Esophagus squamous epithelium (tissue), 4 donors: ENCODE data around the gene RNU7-1.

Source experiments
- POLR2A ChIP-seq, 4 donors: fragments of 450-650 bp; IDR thresholded peaks; one replicate each; pipeline ENCODE4 v1.6.1; 2017; ENCODE audit warnings: antibody characterized with exemption in 4 of 4, mild to moderate bottlenecking in 4 of 4, moderate library complexity in 3 of 4
- TF ChIP-seq, protein P1 (sequence below), 6 experiments: fragments of 450-650 bp in 4 of 6; fragments of 200-600 bp in 2 of 6; sonication (generic) in 2 of 6; IDR thresholded peaks; one replicate each; pipeline ENCODE4 v1.5.1; 2016 to 2019; ENCODE audit warnings: antibody characterized with exemption in 6 of 6, mild to moderate bottlenecking in 4 of 6, moderate library complexity in 4 of 6

DNA sequence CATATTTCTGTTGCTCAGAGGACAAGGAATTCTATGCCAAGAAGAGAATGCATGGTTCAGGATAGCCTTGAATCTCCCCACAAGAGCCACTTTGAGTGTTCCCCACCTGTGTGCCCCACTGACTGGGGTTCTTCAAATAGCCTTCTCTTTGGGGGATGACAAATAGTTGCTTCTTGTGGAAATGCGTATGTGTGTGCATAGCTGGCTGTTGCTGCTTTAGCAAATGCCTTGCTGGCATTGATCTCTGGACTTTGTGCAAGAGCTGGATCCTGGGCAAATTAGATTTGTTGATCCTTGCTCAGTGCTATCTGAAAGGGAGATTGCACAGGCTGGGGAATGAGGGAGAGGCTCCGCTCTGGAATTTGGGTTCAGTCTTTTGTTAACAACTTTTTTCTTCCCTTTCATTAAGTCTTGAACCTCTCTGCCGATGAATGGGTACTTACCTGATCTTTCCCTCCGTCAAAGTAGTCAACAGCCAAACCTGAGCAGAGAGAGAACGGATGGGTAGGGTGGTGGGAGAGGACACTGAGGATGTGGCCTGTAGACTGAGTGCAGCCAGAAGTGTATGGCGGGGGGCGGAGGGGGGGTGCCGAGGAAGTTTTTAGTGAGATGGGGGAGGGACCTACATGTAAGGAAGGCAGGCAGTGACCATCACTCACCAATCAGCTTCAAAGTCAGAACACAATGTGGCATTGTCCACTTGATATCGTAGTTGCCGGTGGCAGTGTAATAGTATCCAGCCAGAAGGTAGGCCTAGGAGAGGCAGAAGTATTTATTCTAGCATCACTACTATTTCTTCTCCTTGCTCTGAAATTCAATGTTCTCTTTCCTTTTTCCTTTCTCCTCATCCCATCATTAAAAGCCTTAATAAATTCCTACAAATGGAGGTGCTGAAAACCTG is 37.8 kb downstream of the RNU7-1 start:
- TF ChIP-seq, protein P1, sequence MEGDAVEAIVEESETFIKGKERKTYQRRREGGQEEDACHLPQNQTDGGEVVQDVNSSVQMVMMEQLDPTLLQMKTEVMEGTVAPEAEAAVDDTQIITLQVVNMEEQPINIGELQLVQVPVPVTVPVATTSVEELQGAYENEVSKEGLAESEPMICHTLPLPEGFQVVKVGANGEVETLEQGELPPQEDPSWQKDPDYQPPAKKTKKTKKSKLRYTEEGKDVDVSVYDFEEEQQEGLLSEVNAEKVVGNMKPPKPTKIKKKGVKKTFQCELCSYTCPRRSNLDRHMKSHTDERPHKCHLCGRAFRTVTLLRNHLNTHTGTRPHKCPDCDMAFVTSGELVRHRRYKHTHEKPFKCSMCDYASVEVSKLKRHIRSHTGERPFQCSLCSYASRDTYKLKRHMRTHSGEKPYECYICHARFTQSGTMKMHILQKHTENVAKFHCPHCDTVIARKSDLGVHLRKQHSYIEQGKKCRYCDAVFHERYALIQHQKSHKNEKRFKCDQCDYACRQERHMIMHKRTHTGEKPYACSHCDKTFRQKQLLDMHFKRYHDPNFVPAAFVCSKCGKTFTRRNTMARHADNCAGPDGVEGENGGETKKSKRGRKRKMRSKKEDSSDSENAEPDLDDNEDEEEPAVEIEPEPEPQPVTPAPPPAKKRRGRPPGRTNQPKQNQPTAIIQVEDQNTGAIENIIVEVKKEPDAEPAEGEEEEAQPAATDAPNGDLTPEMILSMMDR (IDR thresholded peaks at IDR 0.05), result no peak
- no peak for TF ChIP-seq POLR2A (IDR thresholded peaks at IDR 0.05)
